ENCODE measurements around the gene GBF1.
"Not testable (repeated sequence)": the region's sequence is repeated elsewhere in the genome, so short reads cannot be mapped to it uniquely, and the experiment has no call there.

Gene GBF1

GRCh38 chr10:102234888-102235597 lies 10.3 kb upstream of the GBF1 start:
- DNase-seq: no peak

GRCh38 chr10:102235598-102235920 lies 9.8 kb upstream of the GBF1 start:
- no peak for DNase-seq

- DNase-seq: no peak
Measured at GRCh38 chr10:102236006-102236405, 9.3 kb upstream of the GBF1 start.

GRCh38 chr10:102237711-102238252 lies 7.5 kb upstream of the GBF1 start:
- DNase-seq: no peak

GRCh38 chr10:102240467-102241031 lies 4.8 kb upstream of the GBF1 start:
- no peak for DNase-seq

- no peak for DNase-seq
Measured at GRCh38 chr10:102241032-102241443, 4.3 kb upstream of the GBF1 start.

- DNase-seq: peak; percentile 85
Measured at GRCh38 chr10:102241444-102242117, 3.8 kb upstream of the GBF1 start, which contains the start of gene PITX3. PITX3 (minus strand) TSS chr10:102241512; CDS start chr10:102232080, 9,432 bp downstream.

GRCh38 chr10:102242118-102242485 lies 3.2 kb upstream of the GBF1 start:
- DNase-seq: no peak

- peak; percentile 24 for DNase-seq
Measured at GRCh38 chr10:102243309-102243708, 2.0 kb upstream of the GBF1 start.

- DNase-seq: no peak
Measured at GRCh38 chr10:102245932-102246251, 560 bp downstream of the GBF1 start.

GRCh38 chr10:102246261-102246660 lies 929 bp downstream of the GBF1 start:
- DNase-seq: no peak

- peak; percentile 72 for DNase-seq
Measured at GRCh38 chr10:102247734-102248133, 2.4 kb downstream of the GBF1 start.

GRCh38 chr10:102252508-102252907 lies 7.2 kb downstream of the GBF1 start:
- not testable (repeated sequence) for DNase-seq

- no peak for DNase-seq
Measured at GRCh38 chr10:102254426-102254825, 9.1 kb downstream of the GBF1 start.

GRCh38 chr10:102255404-102255803 lies 10.1 kb downstream of the GBF1 start:
- DNase-seq: no peak

- DNase-seq: no peak
Measured at GRCh38 chr10:102261196-102261595, 15.9 kb downstream of the GBF1 start.

GRCh38 chr10:102261842-102262241 lies 16.5 kb downstream of the GBF1 start:
- DNase-seq: no peak

GRCh38 chr10:102262744-102263370 lies 17.5 kb downstream of the GBF1 start:
- no peak for DNase-seq

- no peak for DNase-seq
Measured at GRCh38 chr10:102264371-102264770, 19.0 kb downstream of the GBF1 start.

GRCh38 chr10:102266670-102267069 lies 21.3 kb downstream of the GBF1 start:
- no peak for DNase-seq

GRCh38 chr10:102267748-102268147 lies 22.4 kb downstream of the GBF1 start:
- DNase-seq: no peak

GRCh38 chr10:102268375-102268888 lies 23.1 kb downstream of the GBF1 start:
- peak; percentile 3 for DNase-seq

GRCh38 chr10:102269017-102269416 lies 23.7 kb downstream of the GBF1 start:
- DNase-seq: peak; percentile 32

- DNase-seq: no peak
Measured at GRCh38 chr10:102274062-102274461, 28.7 kb downstream of the GBF1 start.
